CD4-positive, CD25-positive, alpha-beta regulatory T cell (primary cell): ENCODE results near the gene GJA3. TPM values are rescaled to one million over a fixed set of nuclear protein-coding genes. Genes with fewer than 3 reads are reported as not detected.

Experiments
- ATAC-seq, 2 donors: fragments of 150-1000 bp; cut with Tn5 transposase; one replicate each; pipeline ENCODE4 v1.10.0; 2021; ENCODE audit warnings: low read depth in 2 of 2, moderate number of reproducible peaks in 2 of 2, moderate library complexity in 1 of 2
- DNase-seq, 3 donors: peaks; one replicate each; pipeline versions ENCODE4 v3.0.0 to v3.0.0-alpha.2; 2012 to 2022; ENCODE audit warnings: mixed read lengths in 1 of 3
- H3K27ac ChIP-seq: one replicate; pipeline ENCODE4 v1.7.0; 2013; ENCODE audit warnings: mild to moderate bottlenecking, low read length; ENCODE audit not compliant: insufficient read depth, poor library complexity, severe bottlenecking
- H3K27me3 ChIP-seq: one replicate; pipeline ENCODE4 v1.7.0; 2013; ENCODE audit warnings: low read length; ENCODE audit not compliant: control insufficient read depth, insufficient read depth
- H3K36me3 ChIP-seq: one replicate; pipeline ENCODE4 v1.7.0; 2013; ENCODE audit warnings: mild to moderate bottlenecking, low read length, moderate library complexity; ENCODE audit not compliant: control insufficient read depth, insufficient read depth
- H3K4me1 ChIP-seq: 2 replicates; pipeline ENCODE4 v1.7.0; 2013; ENCODE audit warnings: mild to moderate bottlenecking, low read length; ENCODE audit not compliant: insufficient read depth, control insufficient read depth, poor library complexity, severe bottlenecking
- H3K4me3 ChIP-seq: one replicate; pipeline ENCODE4 v1.7.0; 2013; ENCODE audit warnings: low read depth, mild to moderate bottlenecking, low read length, moderate library complexity
- H3K9me3 ChIP-seq, 2 experiments: 1 replicate in 1 of 2; 2 replicates in 1 of 2; pipeline ENCODE4 v1.7.0; 2013; ENCODE audit warnings: low read length in 2 of 2, mild to moderate bottlenecking in 1 of 2, moderate library complexity in 1 of 2; ENCODE audit not compliant: control insufficient read depth in 2 of 2
- H3K27ac Mint-ChIP-seq, 3 donors: one replicate each; pipeline ENCODE4 v1.8.0; 2020 to 2022; ENCODE audit warnings: mild to moderate bottlenecking in 3 of 3, mixed read lengths in 3 of 3, moderate library complexity in 2 of 3
- H3K27me3 Mint-ChIP-seq: one replicate; pipeline ENCODE4 v1.8.0; 2022; ENCODE audit warnings: mild to moderate bottlenecking, mixed read lengths
- H3K36me3 Mint-ChIP-seq: one replicate; pipeline ENCODE4 v1.8.0; 2020; ENCODE audit warnings: mixed read lengths
- H3K4me1 Mint-ChIP-seq, 4 donors: one replicate each; pipeline ENCODE4 v1.8.0; 2020 to 2022; ENCODE audit warnings: mixed read lengths in 4 of 4, mild to moderate bottlenecking in 1 of 4
- H3K4me3 Mint-ChIP-seq, 4 donors: one replicate each; pipeline ENCODE4 v1.8.0; 2020 to 2022; ENCODE audit warnings: mild to moderate bottlenecking in 4 of 4, mixed read lengths in 4 of 4, moderate library complexity in 3 of 4
- H3K9me3 Mint-ChIP-seq, 7 donors: one replicate each; pipeline ENCODE4 v1.8.0; 2020 to 2022; ENCODE audit warnings: mixed read lengths in 7 of 7, mild to moderate bottlenecking in 3 of 7, moderate library complexity in 2 of 7
- polyA plus RNA-seq, 4 donors: library from polyadenylated mRNA; unstranded; fragments of 300-500 nt; fragmentation: Illumina TruSeq; gene quantifications; one replicate each; pipeline ENCODE4 v1.2.3, GENCODE V29; 2021
- total RNA-seq: library from RNA; stranded (reverse); gene quantifications from one replicate; pipeline ENCODE4 v1.2.3, GENCODE V29; 2022

The GJA3 gene
- total and polyA plus RNA-seq, 5 donors from 2014 or later = 0.06 TPM; not detected in 4

- Histone ChIP-seq H3K27me3 (peaks cover 23% of the 10 kb centered on the region), H3K9me3 (no peaks in the 10 kb centered on the region), H3K4me3 (no peak overlapping the region), H3K36me3 (no peaks in the 10 kb centered on the region), H3K4me1 (peaks cover 3% of the 10 kb centered on the region), H3K27ac (no peak overlapping the region)
- Mint-ChIP-seq H3K9me3 (no peaks in the 10 kb centered on the region), H3K4me3 (no peak overlapping the region), H3K4me1 (peaks cover 7 to 18% (median 9%) of the 10 kb centered on the region in 4 donors), H3K36me3 (peaks cover 3% of the 10 kb centered on the region), H3K27me3 (peaks cover 63% of the 10 kb centered on the region), H3K27ac (no peak overlapping the region)
- ATAC-seq (no peak), DNase-seq (no peak)
These were observed 16.4 kb upstream of the GJA3 start for GRCh38 chr13:20177049-20177831.

- Mint-ChIP-seq H3K4me1 (peaks cover 7 to 18% (median 9%) of the 10 kb centered on the region in 4 donors), H3K27ac (no peak overlapping the region), H3K9me3 (no peaks in the 10 kb centered on the region), H3K36me3 (peaks cover 3% of the 10 kb centered on the region), H3K4me3 (no peak overlapping the region), H3K27me3 (peaks cover 61% of the 10 kb centered on the region)
- DNase-seq (no peak), ATAC-seq (no peak)
- no peaks in the 10 kb centered on the region for H3K36me3 ChIP-seq
- peaks cover 3% of the 10 kb centered on the region for H3K4me1 ChIP-seq
- H3K9me3 ChIP-seq = no peaks in the 10 kb centered on the region
- no peak overlapping the region for H3K4me3 ChIP-seq
- H3K27me3 ChIP-seq = peaks cover 20% of the 10 kb centered on the region
- no peak overlapping the region for H3K27ac ChIP-seq
These were observed 15.2 kb upstream of the GJA3 start for GRCh38 chr13:20175907-20176652.

- Mint-ChIP-seq H3K9me3 (no peaks in the 10 kb centered on the region), H3K27me3 (peaks cover 56% of the 10 kb centered on the region), H3K4me1 (peaks cover 7 to 18% (median 9%) of the 10 kb centered on the region in 4 donors), H3K27ac (no peak overlapping the region), H3K4me3 (no peak overlapping the region), H3K36me3 (peaks cover 3% of the 10 kb centered on the region)
- ATAC-seq (no peak), DNase-seq (no peak)
- peaks cover 3% of the 10 kb centered on the region for H3K4me1 ChIP-seq
- H3K9me3 ChIP-seq = no peaks in the 10 kb centered on the region
- no peak overlapping the region for H3K4me3 ChIP-seq
- peaks cover 16% of the 10 kb centered on the region for H3K27me3 ChIP-seq
- H3K36me3 ChIP-seq = no peaks in the 10 kb centered on the region
- H3K27ac ChIP-seq = no peak overlapping the region
These were observed 14.5 kb upstream of the GJA3 start for GRCh38 chr13:20175406-20175794.

- H3K4me3 ChIP-seq = no peak overlapping the region
- Mint-ChIP-seq H3K4me1 (peaks cover 7 to 18% (median 9%) of the 10 kb centered on the region in 4 donors), H3K9me3 (no peaks in the 10 kb centered on the region), H3K36me3 (peaks cover 3% of the 10 kb centered on the region), H3K27me3 (peaks cover 56% of the 10 kb centered on the region), H3K4me3 (peak overlapping the region in 1 of 4 donors; percentile 0), H3K27ac (peak overlapping the region in 2 of 3 donors; percentile 32 to 62)
- ATAC-seq (peak; percentile 90 to 93), DNase-seq (peak in 1 of 3 donors; percentile 89)
- no peaks in the 10 kb centered on the region for H3K36me3 ChIP-seq
- H3K27ac ChIP-seq = no peak overlapping the region
- no peaks in the 10 kb centered on the region for H3K9me3 ChIP-seq
- peaks cover 3% of the 10 kb centered on the region for H3K4me1 ChIP-seq
- peaks cover 14% of the 10 kb centered on the region for H3K27me3 ChIP-seq
These were observed 14.0 kb upstream of the GJA3 start for GRCh38 chr13:20174656-20175405.

GRCh38 chr13:20173116-20173746 is 12.4 kb upstream of the GJA3 start:
- DNase-seq (no peak), ATAC-seq (no peak)
- H3K4me1 Mint-ChIP-seq = peaks cover 7 to 18% (median 9%) of the 10 kb centered on the region in 4 donors
- no peaks in the 10 kb centered on the region for H3K9me3 ChIP-seq
- peaks cover 5% of the 10 kb centered on the region for H3K27me3 ChIP-seq
- no peak overlapping the region for H3K4me3 ChIP-seq
- no peaks in the 10 kb centered on the region for H3K36me3 ChIP-seq
- no peak overlapping the region for H3K27ac ChIP-seq
- H3K4me3 Mint-ChIP-seq = no peak overlapping the region
- peaks cover 3% of the 10 kb centered on the region for H3K36me3 Mint-ChIP-seq
- peaks cover 51% of the 10 kb centered on the region for H3K27me3 Mint-ChIP-seq
- peaks cover 3% of the 10 kb centered on the region for H3K4me1 ChIP-seq
- H3K27ac Mint-ChIP-seq = no peak overlapping the region
- H3K9me3 Mint-ChIP-seq = no peaks in the 10 kb centered on the region

DNA sequence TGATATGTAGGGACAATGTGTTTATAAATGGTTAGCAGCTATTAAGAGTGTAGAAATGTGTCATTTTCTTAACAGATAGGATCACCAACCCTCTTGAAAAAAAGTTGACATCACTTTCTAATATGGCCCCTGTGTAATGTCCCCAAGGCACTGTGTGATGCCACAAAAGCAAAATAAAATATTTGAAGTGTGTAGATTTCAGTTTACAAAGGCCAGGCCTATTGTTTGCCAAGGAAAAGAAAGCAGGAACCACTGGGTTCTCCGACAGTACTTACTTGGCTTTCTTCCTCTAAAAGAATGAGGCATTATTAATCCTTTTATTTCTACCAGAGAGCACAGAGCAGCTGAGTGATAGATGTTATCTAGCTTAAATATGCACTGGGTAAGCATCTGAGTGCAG is 10.5 kb upstream of the GJA3 start:
- Histone ChIP-seq H3K4me1 (peaks cover 3% of the 10 kb centered on the region), H3K27ac (no peak overlapping the region), H3K27me3 (peaks cover 10% of the 10 kb centered on the region), H3K36me3 (no peaks in the 10 kb centered on the region), H3K9me3 (no peaks in the 10 kb centered on the region), H3K4me3 (no peak overlapping the region)
- Mint-ChIP-seq H3K27me3 (peaks cover 42% of the 10 kb centered on the region), H3K4me1 (peaks cover 7 to 14% (median 9%) of the 10 kb centered on the region in 4 donors), H3K36me3 (peaks cover 3% of the 10 kb centered on the region), H3K4me3 (no peak overlapping the region), H3K27ac (no peak overlapping the region), H3K9me3 (no peaks in the 10 kb centered on the region)
- DNase-seq (no peak), ATAC-seq (no peak)

DNA sequence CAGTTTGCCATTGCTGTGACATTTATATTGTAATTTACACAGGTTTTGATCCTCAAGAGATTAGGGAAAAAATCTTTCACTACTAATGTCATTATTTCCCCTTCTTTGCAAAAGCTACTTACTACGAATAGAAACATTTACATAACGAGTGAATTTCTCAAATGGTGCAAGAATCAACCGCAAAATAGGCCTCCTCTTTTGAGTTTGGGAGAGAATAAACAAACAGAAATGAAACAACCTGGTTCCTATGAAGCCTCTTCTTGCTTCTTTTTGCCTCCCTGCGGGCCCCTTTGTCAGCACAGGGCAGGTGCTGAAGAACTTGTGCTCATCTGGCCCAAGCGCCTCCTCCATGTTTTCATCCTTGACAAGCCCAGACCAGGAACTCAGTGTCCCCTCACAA is 10.1 kb upstream of the GJA3 start:
- Histone ChIP-seq H3K4me3 (no peak overlapping the region), H3K4me1 (peaks cover 3% of the 10 kb centered on the region), H3K36me3 (no peaks in the 10 kb centered on the region), H3K9me3 (no peaks in the 10 kb centered on the region), H3K27ac (no peak overlapping the region), H3K27me3 (peaks cover 12% of the 10 kb centered on the region)
- ATAC-seq = no peak
- Mint-ChIP-seq H3K27me3 (peaks cover 39% of the 10 kb centered on the region), H3K36me3 (no peaks in the 10 kb centered on the region), H3K4me3 (no peak overlapping the region), H3K27ac (no peak overlapping the region), H3K9me3 (no peaks in the 10 kb centered on the region), H3K4me1 (peaks cover 5 to 13% (median 9%) of the 10 kb centered on the region in 4 donors)
- DNase-seq = no peak
